Natural killer cell (primary cell): ENCODE results near the gene LHB. TPM values are rescaled to one million over a fixed set of nuclear protein-coding genes. Genes with fewer than 3 reads are reported as not detected.
"Not testable (repeated sequence)": the region's sequence is repeated elsewhere in the genome, so short reads cannot be mapped to it uniquely, and the experiment has no call there.

Experiments used
- ATAC-seq, 3 donors: fragments of 150-1000 bp in 2 of 3; fragments of 200-7000 bp in 1 of 3; cut with Tn5 transposase; 1 replicate in 1 of 3; 2 replicates in 2 of 3; pipeline ENCODE4 v1.10.0; 2021; ENCODE audit warnings: mild to moderate bottlenecking in 2 of 3, moderate library complexity in 2 of 3
- DNase-seq, 2 donors: peaks; one replicate each; pipeline versions ENCODE4 v3.0.0 to v3.0.0-alpha.2; 2013 to 2021; ENCODE audit warnings: mixed read lengths in 1 of 2
- H3K27ac ChIP-seq: one replicate; pipeline ENCODE4 v1.5.1; 2013; ENCODE audit warnings: mild to moderate bottlenecking, low read length
- H3K27me3 ChIP-seq: one replicate; pipeline ENCODE4 v1.6.1; 2013; ENCODE audit warnings: low read length; ENCODE audit not compliant: control insufficient read depth, insufficient read depth
- H3K36me3 ChIP-seq: one replicate; pipeline ENCODE4 v1.6.1; 2013; ENCODE audit warnings: low read length; ENCODE audit not compliant: control insufficient read depth, insufficient read depth
- H3K4me1 ChIP-seq: one replicate; pipeline ENCODE4 v1.6.1; 2013; ENCODE audit warnings: low read length; ENCODE audit not compliant: control insufficient read depth, insufficient read depth
- H3K4me3 ChIP-seq: one replicate; pipeline ENCODE4 v1.5.1; 2013; ENCODE audit warnings: low read length
- H3K9me3 ChIP-seq: one replicate; pipeline ENCODE4 v1.6.1; 2013; ENCODE audit warnings: low read length; ENCODE audit not compliant: control insufficient read depth, insufficient read depth
- H3K27ac Mint-ChIP-seq, 2 donors: one replicate each; pipeline ENCODE4 v1.8.0; 2022; ENCODE audit warnings: mild to moderate bottlenecking in 2 of 2, mixed read lengths in 2 of 2, moderate library complexity in 1 of 2
- H3K27me3 Mint-ChIP-seq, 2 donors: one replicate each; pipeline ENCODE4 v1.8.0; 2022; ENCODE audit warnings: low read depth in 2 of 2, mixed read lengths in 2 of 2
- H3K36me3 Mint-ChIP-seq: one replicate; pipeline ENCODE4 v1.8.0; 2022; ENCODE audit warnings: mixed read lengths
- H3K4me1 Mint-ChIP-seq, 2 donors: one replicate each; pipeline ENCODE4 v1.8.0; 2022; ENCODE audit warnings: mixed read lengths in 2 of 2
- H3K4me3 Mint-ChIP-seq: one replicate; pipeline ENCODE4 v1.8.0; 2022; ENCODE audit warnings: mild to moderate bottlenecking, moderate library complexity, mixed read lengths
- H3K9me3 Mint-ChIP-seq, 2 donors: one replicate each; pipeline ENCODE4 v1.8.0; 2022; ENCODE audit warnings: mixed read lengths in 2 of 2
- CTCF ChIP-seq: fragments of 200-600 bp; IDR thresholded peaks from one replicate; pipeline ENCODE4 v1.8.0; 2022; ENCODE audit warnings: antibody characterized with exemption
- WGBS: methylation state at CpG from one replicate; pipeline ENCODE4 v1.1.7; 2013; ENCODE audit warnings: missing lambda C conversion rate; ENCODE audit not compliant: insufficient coverage; 5-methylcytosine and 5-hydroxymethylcytosine counted together
- intact Hi-C: fragments of 100-400 bp; cut with micrococcal nuclease; formaldehyde crosslinking; loops from one replicate; pipeline ENCODE4 v1.14.2; 2022
- total RNA-seq, 4 donors: library from RNA; stranded (reverse); fragments of 120-200 nt in 1 of 4; gene quantifications; one replicate each; pipeline versions ENCODE4 v1.2.3 to v1.2.4, GENCODE V29; 2013 to 2022

LHB gene
- total RNA-seq, 3 donors from 2014 or later (not counting 1 experiment from before 2014, with no cell fraction given), result 1.4 TPM; not detected in 2

- H3K4me3 ChIP-seq, result no peak overlapping the region
- H3K4me3 Mint-ChIP-seq, result no peak overlapping the region
- no peaks in the 10 kb centered on the region for H3K4me1 Mint-ChIP-seq
- no peaks in the 10 kb centered on the region for H3K27me3 Mint-ChIP-seq
- no peak overlapping the region for H3K27ac Mint-ChIP-seq
- TF ChIP-seq CTCF, result no peak
- no peaks in the 10 kb centered on the region for H3K36me3 Mint-ChIP-seq
- 86% methylated on average over 16 of the region's 17 CpGs for WGBS
- no peak overlapping the region for H3K27ac ChIP-seq
- H3K27me3 ChIP-seq, result no peaks in the 10 kb centered on the region
- no peaks in the 10 kb centered on the region for H3K4me1 ChIP-seq
- no peaks in the 10 kb centered on the region for H3K9me3 ChIP-seq
- no peak for ATAC-seq
- DNase-seq, result no peak
- no peaks in the 10 kb centered on the region for H3K36me3 ChIP-seq
- no peaks in the 10 kb centered on the region for H3K9me3 Mint-ChIP-seq
- intact Hi-C loops, result no loop called here
Measured at GRCh38 chr19:49042177-49042576, 25.3 kb upstream of the LHB start.

GRCh38 chr19:49039736-49040135, 22.8 kb upstream of the LHB start:
- H3K27me3 Mint-ChIP-seq, H3K36me3 Mint-ChIP-seq, H3K27ac ChIP-seq, H3K9me3 Mint-ChIP-seq, intact Hi-C loops, H3K4me3 ChIP-seq, H3K27me3 ChIP-seq, H3K9me3 ChIP-seq, H3K4me3 Mint-ChIP-seq, H3K4me1 ChIP-seq, DNase-seq, H3K4me1 Mint-ChIP-seq, ATAC-seq, H3K27ac Mint-ChIP-seq, H3K36me3 ChIP-seq: not testable (repeated sequence)
- 82% methylated on average over 2 of the region's 9 CpGs for WGBS

GRCh38 chr19:49038557-49039276, 21.8 kb upstream of the LHB start:
- H3K36me3 Mint-ChIP-seq, intact Hi-C loops: not testable (repeated sequence)
- WGBS, result 88% methylated on average over 26 of the region's 26 CpGs

GRCh38 chr19:49038111-49038510, 21.2 kb upstream of the LHB start:
- H3K27me3 Mint-ChIP-seq, H3K9me3 Mint-ChIP-seq, H3K27ac Mint-ChIP-seq, H3K4me1 ChIP-seq, H3K27me3 ChIP-seq, H3K27ac ChIP-seq, H3K36me3 Mint-ChIP-seq, intact Hi-C loops, H3K4me1 Mint-ChIP-seq, DNase-seq, H3K4me3 ChIP-seq, ATAC-seq, H3K4me3 Mint-ChIP-seq, H3K36me3 ChIP-seq, H3K9me3 ChIP-seq: not testable (repeated sequence)
- 100% methylated on average over 2 of the region's 8 CpGs for WGBS

More at GRCh38 chr19:49038557-49039276, 21.8 kb upstream of the LHB start:
- ATAC-seq, H3K4me1 ChIP-seq, H3K27me3 ChIP-seq, H3K4me3 Mint-ChIP-seq, H3K27ac Mint-ChIP-seq, H3K9me3 Mint-ChIP-seq, H3K36me3 ChIP-seq, H3K4me1 Mint-ChIP-seq, H3K9me3 ChIP-seq, DNase-seq, H3K27me3 Mint-ChIP-seq, H3K27ac ChIP-seq, H3K4me3 ChIP-seq: not testable (repeated sequence)

GRCh38 chr19:49036815-49037214, 19.9 kb upstream of the LHB start, which contains the start of gene CGB1:
Gene CGB1, minus strand, starts transcription at chr19:49036895. Its CDS starts 184 bp downstream, at chr19:49036711.
- H3K4me3 ChIP-seq, H3K36me3 ChIP-seq, H3K27ac ChIP-seq, H3K9me3 Mint-ChIP-seq, H3K27me3 Mint-ChIP-seq, H3K36me3 Mint-ChIP-seq, H3K27me3 ChIP-seq, intact Hi-C loops, H3K4me3 Mint-ChIP-seq, ATAC-seq, H3K9me3 ChIP-seq, H3K4me1 Mint-ChIP-seq, H3K4me1 ChIP-seq, H3K27ac Mint-ChIP-seq: not testable (repeated sequence)
- 60% methylated on average over 9 of the region's 18 CpGs for WGBS
- peak in 1 of 2 donors; percentile 49 for DNase-seq

GRCh38 chr19:49031642-49032301, 14.9 kb upstream of the LHB start, which contains the start of gene CGB2:
Gene CGB2, plus strand, starts transcription at chr19:49031890. Its CDS starts 206 bp downstream, at chr19:49032096.
- H3K4me3 Mint-ChIP-seq, H3K36me3 Mint-ChIP-seq, H3K27me3 Mint-ChIP-seq, H3K27ac ChIP-seq, intact Hi-C loops, H3K27ac Mint-ChIP-seq, H3K36me3 ChIP-seq, H3K4me1 Mint-ChIP-seq, H3K4me3 ChIP-seq, H3K27me3 ChIP-seq, H3K9me3 Mint-ChIP-seq, H3K4me1 ChIP-seq, H3K9me3 ChIP-seq: not testable (repeated sequence)
- ATAC-seq, result peak in 2 of 3 donors; percentile 52 to 66
- peak in 1 of 2 donors; percentile 65 for DNase-seq
- whole genome bisulfite sequencing, result 36% methylated on average over 23 of the region's 28 CpGs

GRCh38 chr19:49030323-49030722, 13.4 kb upstream of the LHB start:
- H3K36me3 ChIP-seq, H3K4me1 Mint-ChIP-seq, H3K27ac Mint-ChIP-seq, H3K27me3 Mint-ChIP-seq, intact Hi-C loops, DNase-seq, H3K9me3 ChIP-seq, H3K27me3 ChIP-seq, H3K36me3 Mint-ChIP-seq, H3K4me3 ChIP-seq, H3K4me1 ChIP-seq, H3K27ac ChIP-seq, H3K9me3 Mint-ChIP-seq, H3K4me3 Mint-ChIP-seq, ATAC-seq: not testable (repeated sequence)
- 93% methylated on average over 2 of the region's 8 CpGs for whole genome bisulfite sequencing
